ENCODE measurements around the gene ERVW-1. TPM values are rescaled to one million over a fixed set of nuclear protein-coding genes. Genes with fewer than 3 reads are reported as not detected.
"Not testable (repeated sequence)": the region's sequence is repeated elsewhere in the genome, so short reads cannot be mapped to it uniquely, and the experiment has no call there.

The ERVW-1 gene
- total RNA-seq, 4 donors from 2014 or later: not detected

GRCh38 chr7:92496876-92497275, 19.1 kb upstream of the ERVW-1 start:
- no peak for DNase-seq
- Histone ChIP-seq H3K4me3 (no peak overlapping the region), H3K36me3 (peaks cover 5 to 100% (median 16%) of the 10 kb centered on the region in 3 donors), H3K27ac (no peak overlapping the region), H3K4me1 (no peaks in the 10 kb centered on the region), H3K27me3 (no peaks in the 10 kb centered on the region), H3K9me3 (no peaks in the 10 kb centered on the region)
- 89 to 93% methylated on average over 2 of the region's 2 CpGs for WGBS, 2 donors
- TF ChIP-seq POLR2A (IDR thresholded peaks at IDR 0.05): no peak
- no peak for TF ChIP-seq CTCF (IDR thresholded peaks at IDR 0.05)
- intact Hi-C loops (cut with DNase I): no loop called here

- TF ChIP-seq CTCF (IDR thresholded peaks at IDR 0.05): no peak
- no peak overlapping the region for H3K27ac ChIP-seq
- no peaks in the 10 kb centered on the region for H3K9me3 ChIP-seq
- H3K4me1 ChIP-seq: no peaks in the 10 kb centered on the region
- 100% methylated on average over 1 of the region's 1 CpG for WGBS, 2 donors
- no peaks in the 10 kb centered on the region for H3K27me3 ChIP-seq
- peaks cover 6 to 100% (median 23%) of the 10 kb centered on the region in 3 donors for H3K36me3 ChIP-seq
- H3K4me3 ChIP-seq: no peak overlapping the region
- intact Hi-C loops (cut with DNase I): no loop called here
- no peak for DNase-seq
These were observed 11.9 kb upstream of the ERVW-1 start for GRCh38 chr7:92489634-92490033.

GRCh38 chr7:92487804-92488203, 10.1 kb upstream of the ERVW-1 start:
- DNase-seq: no peak
- H3K27me3 ChIP-seq: no peaks in the 10 kb centered on the region
- peaks cover 6 to 88% (median 23%) of the 10 kb centered on the region in 3 donors for H3K36me3 ChIP-seq
- TF ChIP-seq CTCF (IDR thresholded peaks at IDR 0.05): no peak
- TF ChIP-seq POLR2A (IDR thresholded peaks at IDR 0.05): no peak
- intact Hi-C loops (cut with DNase I): no loop called here
- no peak overlapping the region for H3K27ac ChIP-seq
- H3K9me3 ChIP-seq: no peaks in the 10 kb centered on the region
- no peaks in the 10 kb centered on the region for H3K4me1 ChIP-seq
- H3K4me3 ChIP-seq: no peak overlapping the region

- Histone ChIP-seq H3K4me1 (no peaks in the 10 kb centered on the region), H3K27me3 (no peaks in the 10 kb centered on the region), H3K27ac (peak overlapping the region in 2 of 4 donors; percentile 20 to 27), H3K9me3 (no peaks in the 10 kb centered on the region), H3K36me3 (peaks cover 0 to 70% (median 19%) of the 10 kb centered on the region in 3 donors), H3K4me3 (no peak overlapping the region)
- intact Hi-C loops (cut with DNase I): no loop called here
- 78 to 80% methylated on average over 1 to 2 of the region's 2 CpGs for WGBS, 2 donors
- TF ChIP-seq POLR2A (IDR thresholded peaks at IDR 0.05): no peak
- no peak for TF ChIP-seq CTCF (IDR thresholded peaks at IDR 0.05)
- no peak for DNase-seq
These were observed 8.2 kb upstream of the ERVW-1 start for GRCh38 chr7:92485974-92486373.

- H3K27ac ChIP-seq: peak overlapping the region in 2 of 4 donors; percentile 20 to 27
- no peak for DNase-seq
- TF ChIP-seq CTCF (IDR thresholded peaks at IDR 0.05) (no peak), POLR2A (IDR thresholded peaks at IDR 0.05) (no peak)
- 95 to 100% methylated on average over 2 of the region's 2 CpGs for WGBS, 2 donors
- no peaks in the 10 kb centered on the region for H3K4me1 ChIP-seq
- peaks cover 0 to 64% (median 19%) of the 10 kb centered on the region in 3 donors for H3K36me3 ChIP-seq
- intact Hi-C loops (cut with DNase I): no loop called here
- H3K27me3 ChIP-seq: no peaks in the 10 kb centered on the region
- H3K4me3 ChIP-seq: no peak overlapping the region
- no peaks in the 10 kb centered on the region for H3K9me3 ChIP-seq
These were observed 7.6 kb upstream of the ERVW-1 start for GRCh38 chr7:92485267-92485892.

- H3K27me3 ChIP-seq; H3K9me3 ChIP-seq; H3K27ac ChIP-seq; H3K4me3 ChIP-seq; intact Hi-C loops (cut with DNase I); DNase-seq; H3K4me1 ChIP-seq: not testable (repeated sequence)
- peaks cover 0 to 53% (median 19%) of the 10 kb centered on the region in 3 donors for H3K36me3 ChIP-seq
- 93 to 98% methylated on average over 6 of the region's 6 CpGs for WGBS, 2 donors
These were observed 6.5 kb upstream of the ERVW-1 start for GRCh38 chr7:92484226-92484625.

GRCh38 chr7:92483624-92484023, 5.9 kb upstream of the ERVW-1 start:
- WGBS, 2 donors: 77 to 79% methylated on average over 6 of the region's 6 CpGs
- H3K4me3 ChIP-seq; H3K27ac ChIP-seq; DNase-seq; intact Hi-C loops (cut with DNase I); H3K27me3 ChIP-seq; H3K4me1 ChIP-seq; H3K9me3 ChIP-seq: not testable (repeated sequence)
- peaks cover 0 to 47% (median 19%) of the 10 kb centered on the region in 3 donors for H3K36me3 ChIP-seq

- H3K27ac ChIP-seq; H3K27me3 ChIP-seq; DNase-seq; H3K4me1 ChIP-seq; H3K9me3 ChIP-seq; intact Hi-C loops (cut with DNase I); H3K4me3 ChIP-seq: not testable (repeated sequence)
- peaks cover 0 to 18% (median 0%) of the 10 kb centered on the region in 3 donors for H3K36me3 ChIP-seq
- WGBS, 2 donors: 81 to 100% methylated on average over 2 to 3 of the region's 4 CpGs
These were observed 1.4 kb upstream of the ERVW-1 start for GRCh38 chr7:92479146-92479545.
